Stimulated activated CD4-positive, alpha-beta T cell treated with anti-CD3 and anti-CD28 coated beads, Interleukin-15, amount 100 ng/mL, for 24 hours (primary cell): ENCODE data around the gene UNC119B.
"Not testable (repeated sequence)": the region's sequence is repeated elsewhere in the genome, so short reads cannot be mapped to it uniquely, and the experiment has no call there.

Experiments used
- DNase-seq: peaks from one replicate; pipeline ENCODE4 v3.0.0-alpha.2; 2020

Gene UNC119B

DNA sequence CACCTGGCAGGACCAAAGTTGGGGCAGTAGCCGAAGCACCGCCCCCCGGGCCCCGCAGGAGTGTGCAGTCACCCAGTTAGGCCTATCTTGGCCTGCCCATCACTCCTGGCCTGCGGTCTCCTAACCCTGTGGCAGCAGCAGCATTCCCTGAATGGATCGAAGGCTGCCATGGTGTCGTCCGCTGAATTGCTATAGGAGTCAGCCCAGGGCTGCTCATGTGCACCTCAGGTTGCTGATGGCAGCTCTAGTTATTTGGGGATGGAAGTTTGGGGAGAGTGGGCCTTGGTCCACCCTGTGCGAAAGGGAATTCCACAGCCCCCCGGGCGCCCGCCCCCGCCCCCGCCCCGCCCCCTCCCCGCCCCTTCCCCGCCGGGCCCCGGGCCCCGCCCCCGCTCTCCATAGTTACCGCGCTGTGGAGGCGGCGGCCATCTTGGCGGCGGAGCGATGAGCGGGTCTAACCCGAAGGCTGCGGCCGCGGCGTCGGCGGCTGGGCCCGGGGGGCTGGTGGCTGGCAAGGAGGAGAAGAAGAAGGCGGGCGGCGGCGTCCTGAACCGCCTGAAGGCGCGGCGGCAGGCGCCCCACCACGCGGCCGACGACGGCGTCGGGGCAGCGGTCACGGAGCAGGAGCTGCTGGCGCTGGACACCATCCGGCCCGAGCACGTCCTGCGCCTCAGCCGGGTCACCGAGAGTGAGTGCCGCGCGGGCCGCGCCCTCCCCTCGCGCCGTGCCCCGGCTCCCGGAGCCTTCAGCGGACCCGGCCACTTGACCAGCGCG lies at the start of gene UNC119B:
TSS of gene UNC119B (plus strand) at position 428 of the 774 bp plus-strand sequence. CDS start at position 445, 17 bp downstream.
- DNase-seq = peak; percentile 85

DNA sequence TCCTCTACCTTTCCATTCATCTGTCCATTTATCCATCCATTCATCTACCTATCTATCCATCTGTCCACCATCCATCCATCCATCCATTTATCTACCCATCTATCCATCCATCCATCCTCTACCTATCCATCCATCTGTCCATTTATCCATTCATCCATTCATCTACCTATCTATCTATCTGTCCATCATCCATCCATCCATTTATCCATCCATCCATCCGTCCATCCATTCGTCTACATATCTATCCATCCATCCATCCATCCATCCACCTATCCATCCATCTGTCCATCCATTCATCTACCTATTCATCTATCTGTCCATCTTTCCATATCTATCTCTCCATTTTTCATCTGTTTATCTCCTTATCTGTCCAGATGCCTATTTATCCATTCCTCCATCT lies 48.8 kb upstream of the UNC119B start:
- no peak for DNase-seq

DNA sequence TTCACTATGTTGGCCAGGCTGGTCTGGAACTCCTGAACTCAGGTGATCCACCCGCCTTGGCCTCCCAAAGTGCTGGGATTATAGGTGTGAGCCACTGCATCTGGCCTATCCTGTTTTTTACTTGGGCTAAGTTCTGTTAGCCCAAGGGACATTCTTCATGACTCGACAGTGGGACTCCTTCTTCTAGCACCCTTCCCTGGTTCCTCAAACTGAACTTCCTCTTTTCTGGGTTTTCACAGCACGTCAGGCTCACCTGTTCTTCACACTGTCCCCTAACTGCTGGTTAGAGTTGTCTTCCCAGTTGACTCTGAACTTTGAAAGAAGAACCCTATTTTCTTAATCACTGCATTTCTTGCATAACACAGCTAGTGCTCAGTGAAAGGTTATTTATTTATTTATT lies 47.4 kb upstream of the UNC119B start:
- DNase-seq = no peak

DNA sequence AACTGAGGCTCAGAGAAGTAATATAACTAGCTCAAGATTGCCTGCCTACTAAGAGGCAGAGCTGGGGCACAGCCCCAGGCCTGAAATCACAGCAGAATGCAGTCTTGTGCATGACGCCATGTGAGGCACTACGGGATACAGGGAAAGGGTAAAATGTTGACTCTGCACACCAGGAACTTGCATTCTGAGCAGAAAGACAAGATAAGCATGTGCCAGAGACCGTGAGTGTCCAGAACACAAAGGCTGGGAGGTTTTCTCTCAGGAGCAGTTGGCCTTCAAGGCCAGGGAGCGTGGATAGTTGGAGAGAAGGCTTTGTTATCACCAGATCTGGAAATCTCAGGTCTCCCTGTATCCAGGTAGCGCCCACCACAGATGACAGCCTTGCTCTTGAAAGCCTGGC lies 46.5 kb upstream of the UNC119B start:
- no peak for DNase-seq

DNA sequence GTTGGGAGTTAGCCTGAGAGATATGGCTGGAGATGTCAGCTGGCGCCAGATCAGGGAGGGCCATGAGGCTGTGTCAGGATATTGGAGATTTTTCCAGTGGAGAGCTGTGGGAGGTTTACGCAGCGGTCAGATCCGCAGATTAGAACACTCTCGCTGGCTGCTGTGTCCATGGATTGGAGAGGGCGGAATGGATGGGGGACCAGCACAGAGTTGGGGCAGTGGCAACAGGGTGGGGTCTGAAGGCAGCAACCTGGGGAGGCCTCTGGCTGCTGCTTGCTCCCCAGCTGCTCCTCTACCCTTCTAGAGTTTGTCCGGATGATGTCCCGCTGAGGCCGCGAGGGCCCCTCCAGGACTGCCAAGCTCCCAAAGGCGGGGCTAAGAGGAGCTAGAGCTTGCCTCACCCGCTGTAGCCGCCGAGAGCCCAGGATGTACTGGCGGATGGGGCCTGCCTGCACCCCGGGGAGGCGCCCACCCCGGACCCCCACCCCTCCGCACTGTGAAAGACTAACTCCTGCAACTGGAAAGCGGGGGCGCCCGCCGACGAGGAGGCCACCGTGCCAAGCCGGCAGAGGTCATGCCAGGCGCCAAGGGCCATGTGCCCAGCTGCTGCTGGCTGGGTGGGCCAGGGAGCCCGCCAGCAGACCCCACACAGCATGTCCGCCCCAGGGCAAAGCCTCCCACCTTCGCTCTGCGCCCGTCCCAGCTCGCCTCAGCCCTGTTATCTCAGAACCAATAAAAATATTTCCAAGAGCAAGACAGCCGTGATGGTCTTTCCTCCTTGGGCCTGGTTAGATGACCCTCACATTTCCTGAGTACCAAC lies 43.5 kb upstream of the UNC119B start:
- DNase-seq = no peak

DNA sequence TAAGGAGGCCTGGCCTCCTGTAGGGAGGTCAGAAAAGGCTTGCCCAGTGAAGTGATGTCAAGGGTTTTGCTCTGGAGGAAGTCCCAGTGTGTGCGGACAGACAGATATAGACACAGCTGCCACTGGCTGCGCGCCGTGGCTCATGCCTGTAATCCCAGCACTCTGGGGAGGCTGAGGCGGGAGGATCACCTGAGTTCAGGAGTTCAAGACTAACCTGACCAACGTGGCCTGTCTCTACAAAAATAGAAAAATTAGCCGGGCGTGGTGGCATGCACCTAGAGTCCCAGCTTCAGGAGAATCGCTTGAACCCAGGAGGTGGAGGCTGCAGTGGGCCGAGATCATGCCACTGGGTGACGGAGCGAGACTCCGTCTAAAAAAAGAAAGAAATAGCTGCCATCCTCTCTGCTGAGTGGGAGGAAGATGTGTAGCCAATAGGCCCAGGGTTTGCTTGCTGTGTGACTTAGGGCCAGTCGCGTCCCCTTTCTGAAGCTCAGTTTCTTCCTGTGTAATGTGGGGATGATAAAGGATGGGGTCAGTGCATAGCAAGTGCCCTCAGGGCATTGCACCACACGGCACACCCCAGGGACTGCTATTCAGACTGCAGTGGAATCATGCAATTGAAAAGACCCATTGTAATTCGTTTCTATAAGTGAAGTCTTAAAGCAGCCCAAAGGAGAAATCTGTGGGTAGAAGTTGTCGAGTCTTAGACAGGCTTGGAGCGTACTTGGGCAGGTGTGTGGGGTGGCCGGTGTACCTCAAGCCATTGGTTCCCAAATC lies 42.0 kb upstream of the UNC119B start:
- no peak for DNase-seq

DNA sequence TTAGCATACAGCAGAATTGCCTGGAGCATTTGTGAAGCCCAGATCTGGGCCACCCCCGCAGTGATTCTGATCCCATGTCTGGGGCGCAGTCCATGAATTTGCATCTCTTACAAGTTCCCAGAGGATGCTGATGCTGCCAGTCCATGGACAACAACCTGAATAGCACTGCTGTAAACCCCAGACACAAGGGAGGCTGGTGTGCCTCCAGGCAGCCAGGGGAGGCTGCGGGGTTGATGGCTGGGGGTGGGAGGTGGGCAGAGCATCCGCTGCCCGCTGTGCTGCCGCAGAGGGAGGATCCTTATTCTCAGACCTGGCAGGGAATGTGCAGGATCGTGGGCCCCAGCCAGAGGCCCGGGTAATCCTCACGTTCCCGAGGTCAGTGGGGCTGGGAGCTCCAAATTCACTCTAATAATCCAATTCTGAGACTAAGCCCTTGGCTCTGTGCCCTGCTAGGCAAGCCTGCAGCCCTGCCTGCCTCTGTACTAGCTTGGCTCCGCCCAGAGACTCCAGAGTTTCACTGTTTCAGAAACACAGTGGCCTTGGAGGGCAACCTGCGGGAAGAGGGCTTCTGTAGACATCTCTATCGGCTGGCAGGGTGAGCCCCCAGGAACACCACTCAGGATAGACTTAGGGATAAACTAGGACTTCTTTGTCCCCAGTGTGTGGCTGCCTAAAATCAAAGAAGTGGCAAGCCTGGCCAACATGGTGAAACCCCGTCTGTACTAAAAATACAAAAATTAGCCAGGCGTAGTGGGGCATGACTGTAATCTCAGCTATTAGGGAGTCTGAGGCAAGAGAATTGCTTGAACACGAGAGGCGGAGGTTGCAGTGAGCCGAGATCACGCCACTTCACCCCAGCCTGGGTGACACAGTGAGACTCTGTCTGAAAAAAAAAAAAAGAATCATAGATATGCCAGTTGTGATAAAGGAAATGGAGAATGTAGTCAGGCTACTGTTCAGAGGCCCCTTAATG lies 41.1 kb upstream of the UNC119B start:
- DNase-seq = no peak

DNA sequence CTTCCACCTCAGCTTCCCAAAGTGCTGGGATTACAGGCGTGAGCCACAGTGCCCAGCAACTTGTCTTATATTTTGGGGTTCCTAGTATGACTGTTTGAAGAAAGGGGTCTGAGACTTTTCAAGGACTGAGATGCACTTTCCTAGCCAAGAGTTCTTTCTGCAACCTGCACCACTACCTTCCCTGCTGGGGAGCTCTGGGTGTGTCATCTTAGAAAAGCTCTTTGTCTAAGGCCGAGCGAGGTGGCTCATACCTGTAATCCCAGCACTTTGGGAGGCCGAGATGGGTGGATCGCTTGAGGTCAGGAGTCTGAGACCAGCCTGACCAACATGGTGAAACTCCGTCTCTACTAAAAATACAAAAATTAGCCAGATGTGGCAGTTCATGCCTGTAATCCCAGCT lies 40.0 kb upstream of the UNC119B start:
- not testable (repeated sequence) for DNase-seq

DNA sequence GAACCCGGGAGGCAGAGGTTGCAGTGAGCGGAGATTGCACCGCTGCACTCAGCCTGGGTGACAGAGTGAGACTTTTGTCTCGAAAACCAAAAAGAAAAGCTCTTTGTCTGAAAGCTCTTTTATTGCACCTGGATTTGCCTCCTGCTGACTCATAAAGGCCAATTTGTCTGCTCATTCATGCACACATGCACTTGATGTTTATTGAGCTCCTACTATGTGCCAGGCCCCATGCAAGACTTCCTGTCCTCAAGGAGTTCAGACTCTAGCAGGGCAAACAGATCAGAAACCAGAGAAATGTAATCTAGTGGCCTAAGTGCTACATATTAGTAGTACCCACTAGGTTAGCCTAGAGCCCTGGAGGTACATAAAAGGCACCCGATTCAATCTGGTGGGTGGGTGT lies 39.6 kb upstream of the UNC119B start:
- no peak for DNase-seq

DNA sequence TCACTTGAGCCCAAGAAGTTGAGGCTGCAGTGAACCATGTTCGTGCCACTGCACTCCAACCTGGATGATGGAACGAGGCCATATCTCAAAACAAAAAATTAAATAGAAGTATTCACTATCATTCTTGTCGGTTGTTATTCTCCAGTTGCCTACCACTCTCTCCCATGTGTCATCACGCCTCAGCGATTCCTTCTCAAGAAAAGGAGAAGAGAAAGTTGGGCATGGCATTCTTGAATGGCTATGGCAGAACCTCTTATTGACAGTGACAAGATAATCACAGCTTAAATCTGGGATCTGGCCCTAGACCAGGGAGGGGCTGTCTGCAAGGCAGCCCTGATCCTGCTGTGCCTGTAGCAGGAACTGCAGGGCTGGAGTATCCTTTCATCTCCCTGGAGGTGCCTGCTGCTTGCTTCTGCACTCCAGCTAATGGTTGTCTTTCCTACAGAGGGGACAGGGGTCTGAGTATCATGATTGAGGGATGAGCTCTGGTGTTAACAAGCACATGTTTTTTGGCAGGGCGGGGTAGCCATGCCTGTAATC lies 36.1 kb upstream of the UNC119B start:
- DNase-seq = no peak

DNA sequence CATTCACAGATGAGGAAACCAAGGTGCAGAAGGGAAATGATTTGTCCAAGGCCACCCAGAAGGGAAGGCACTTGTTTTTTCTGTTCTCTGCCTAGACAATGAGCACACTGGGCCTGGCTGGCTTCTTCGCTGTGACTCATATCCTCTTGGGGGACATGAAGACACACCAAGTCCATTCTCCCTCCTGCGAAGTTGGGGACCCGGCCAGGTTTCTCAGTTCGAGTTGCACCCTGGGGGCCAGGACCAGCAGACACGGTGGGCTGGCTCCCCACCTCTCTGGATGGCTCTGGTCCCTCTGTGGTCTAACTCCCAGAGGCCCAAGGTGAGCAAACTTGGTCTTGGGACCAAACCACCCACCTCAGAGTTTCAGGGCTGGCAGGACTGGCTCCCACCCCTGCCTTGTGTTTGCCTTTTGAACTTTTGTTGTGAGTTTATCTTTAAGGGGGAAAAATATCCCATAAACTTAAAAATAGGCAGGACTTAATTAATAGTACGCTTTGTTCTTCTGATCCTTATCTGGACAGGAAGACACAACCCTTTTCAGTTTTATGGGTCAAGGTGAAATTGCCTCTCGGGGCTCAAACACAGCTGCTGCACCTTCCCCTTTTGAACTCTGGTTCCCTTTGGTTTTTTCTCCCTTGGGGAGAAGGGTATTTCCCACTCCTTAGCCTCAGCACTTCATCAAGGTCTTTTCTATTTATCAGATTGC lies 32.3 kb upstream of the UNC119B start:
- DNase-seq = peak; percentile 13

DNA sequence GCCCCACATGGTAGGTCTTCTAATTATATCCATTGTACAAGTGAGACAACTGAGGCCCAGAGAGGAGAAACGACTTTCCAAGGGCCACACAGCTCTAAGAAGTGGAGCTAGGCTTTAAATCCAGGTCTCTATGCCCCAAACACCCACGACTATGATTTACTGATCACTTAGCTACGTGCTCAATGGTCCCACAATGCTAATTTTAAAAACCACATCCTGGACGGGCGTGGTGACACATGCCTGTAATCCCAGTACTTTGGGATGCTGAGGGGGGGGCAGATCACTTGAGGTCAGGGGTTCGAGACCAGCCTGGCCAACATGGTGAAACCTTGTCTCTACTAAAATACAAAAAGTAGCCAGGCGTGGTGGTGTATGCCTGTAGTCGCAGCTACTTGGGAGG lies 31.7 kb upstream of the UNC119B start:
- no peak for DNase-seq

DNA sequence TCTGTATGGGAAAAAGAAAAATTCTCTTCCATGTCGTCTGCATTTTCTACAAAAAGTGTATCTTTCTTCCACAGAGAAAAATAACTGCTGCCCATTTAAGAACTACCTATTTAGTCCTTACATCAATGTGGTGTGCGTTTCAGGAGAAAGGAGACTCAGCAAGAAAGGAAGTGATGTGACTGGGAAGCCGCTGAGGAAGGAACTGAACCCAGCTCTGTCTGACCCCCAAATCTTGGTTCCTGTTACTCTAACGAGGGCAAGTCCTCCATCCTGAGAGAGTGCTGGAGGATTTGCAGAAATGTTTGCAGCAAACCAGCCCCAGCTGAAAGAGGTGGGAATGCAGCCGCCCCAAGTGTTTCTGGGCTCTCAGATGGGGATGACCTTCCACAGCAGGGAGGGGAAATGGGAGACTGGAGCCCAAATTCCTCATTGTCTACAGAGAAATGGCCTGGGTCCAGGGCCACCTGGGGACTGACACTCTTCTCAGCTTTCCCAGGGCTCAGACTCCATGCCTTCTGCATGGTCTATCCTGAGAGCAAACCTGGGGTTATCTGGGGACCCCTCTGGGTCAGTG lies 30.0 kb upstream of the UNC119B start:
- DNase-seq = no peak

DNA sequence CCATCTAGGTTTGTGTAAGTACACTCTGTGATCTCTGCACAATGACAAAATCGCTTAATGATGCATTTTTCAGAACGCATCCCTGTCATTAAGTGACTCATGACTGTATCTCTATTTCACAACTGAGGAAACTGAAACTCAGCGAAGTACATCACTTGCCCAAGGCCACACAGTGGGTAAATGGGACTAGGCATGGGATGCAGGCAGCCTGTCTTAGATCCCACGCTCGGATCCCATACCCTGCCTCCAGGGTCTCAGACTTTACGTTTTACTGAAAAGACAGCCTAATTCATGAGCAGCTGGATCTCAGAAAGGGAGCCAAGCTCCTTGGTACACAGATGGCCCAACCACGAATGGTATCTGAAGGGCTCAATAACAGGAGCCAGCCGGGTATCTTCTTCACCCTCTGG lies 25.7 kb upstream of the UNC119B start:
- DNase-seq = no peak

DNA sequence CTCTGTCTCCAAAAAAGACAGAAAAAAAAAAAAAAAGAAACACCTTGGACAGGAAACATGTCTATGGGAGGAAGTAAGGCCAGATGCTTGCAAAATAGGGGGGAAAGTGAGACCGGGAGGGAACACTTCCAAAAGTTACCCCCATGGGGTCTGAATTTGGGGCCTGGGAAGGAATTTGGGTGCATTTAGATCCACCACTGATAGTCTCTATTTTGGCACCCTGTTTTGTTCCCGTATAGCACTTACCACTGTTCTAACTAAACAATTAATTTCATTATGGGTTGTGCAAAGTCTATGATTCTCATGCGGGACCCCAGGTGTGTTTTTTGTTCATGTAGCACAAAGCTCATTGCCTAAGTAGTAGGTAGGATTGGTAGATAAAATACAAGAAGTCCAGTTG lies 24.7 kb upstream of the UNC119B start:
- no peak for DNase-seq

DNA sequence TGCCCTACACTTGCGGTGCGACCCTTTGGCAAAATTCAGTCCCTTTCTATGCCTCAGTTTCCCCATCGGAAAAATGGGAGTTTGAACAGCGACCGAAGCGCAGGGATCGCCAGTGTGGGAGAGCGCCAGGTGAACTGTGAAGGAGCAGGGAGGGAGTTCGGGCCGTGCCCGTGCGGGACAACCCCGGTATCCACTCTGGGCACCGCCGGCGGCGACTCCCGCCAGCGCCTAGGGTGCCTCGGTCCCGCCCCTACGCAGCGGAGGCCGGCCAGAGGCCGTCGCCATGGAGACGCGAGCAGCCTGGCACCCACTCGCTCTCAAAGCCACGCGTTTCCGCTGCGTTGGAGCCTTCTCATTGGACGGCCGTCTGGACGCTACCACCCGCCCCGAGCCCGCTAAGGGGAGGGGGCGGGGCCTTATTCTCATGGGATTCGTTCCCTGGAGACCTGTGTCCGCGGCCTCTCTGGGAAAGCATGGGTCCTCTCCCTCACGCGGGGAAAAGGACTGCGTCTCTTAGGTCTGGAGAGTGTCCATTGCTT lies 24.0 kb upstream of the UNC119B start:
- DNase-seq = peak; percentile 99

DNA sequence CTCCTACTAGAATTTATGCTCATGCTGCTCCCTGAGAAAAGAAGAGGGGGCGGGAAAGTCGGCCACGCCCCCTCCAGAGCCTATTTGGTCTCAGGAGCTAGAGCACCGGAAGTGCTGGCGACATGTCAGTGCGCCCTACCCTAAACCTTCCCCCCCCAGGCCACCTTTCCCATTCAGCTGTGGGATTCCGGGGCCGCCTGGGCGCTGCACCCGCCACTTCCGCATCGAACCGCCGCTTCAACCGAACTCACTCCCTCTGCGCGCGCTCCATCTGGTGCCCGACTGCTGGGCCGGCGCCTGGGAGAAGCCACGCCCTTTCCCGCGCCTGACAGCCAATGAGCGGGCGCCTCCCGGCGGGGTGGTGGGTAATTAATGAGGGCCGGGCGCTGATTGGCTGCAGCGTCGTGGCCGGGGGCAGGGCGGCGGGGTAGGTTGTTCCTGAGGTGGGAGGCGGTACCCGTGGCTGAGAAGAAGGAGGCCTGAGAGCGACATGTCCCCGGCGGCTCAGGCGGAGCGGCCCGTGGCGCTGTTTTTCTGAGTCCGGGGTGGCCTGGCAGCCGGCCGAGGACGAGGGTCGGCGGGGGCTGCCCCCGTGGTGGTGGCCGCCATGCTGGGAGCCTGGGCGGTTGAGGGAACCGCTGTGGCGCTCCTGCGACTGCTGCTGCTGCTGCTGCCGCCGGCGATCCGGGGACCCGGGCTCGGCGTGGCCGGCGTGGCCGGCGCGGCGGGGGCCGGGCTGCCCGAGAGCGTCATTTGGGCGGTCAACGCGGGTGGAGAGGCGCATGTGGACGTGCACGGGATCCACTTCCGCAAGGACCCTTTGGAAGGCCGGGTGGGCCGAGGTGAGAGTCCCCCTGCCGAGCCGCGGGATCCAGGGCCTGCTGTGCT lies 23.3 kb upstream of the UNC119B start, which contains the start of gene MLEC:
TSS of gene MLEC (plus strand) at position 460 of the 888 bp plus-strand sequence. CDS start at position 608, 148 bp downstream.
- DNase-seq = peak; percentile 99

DNA sequence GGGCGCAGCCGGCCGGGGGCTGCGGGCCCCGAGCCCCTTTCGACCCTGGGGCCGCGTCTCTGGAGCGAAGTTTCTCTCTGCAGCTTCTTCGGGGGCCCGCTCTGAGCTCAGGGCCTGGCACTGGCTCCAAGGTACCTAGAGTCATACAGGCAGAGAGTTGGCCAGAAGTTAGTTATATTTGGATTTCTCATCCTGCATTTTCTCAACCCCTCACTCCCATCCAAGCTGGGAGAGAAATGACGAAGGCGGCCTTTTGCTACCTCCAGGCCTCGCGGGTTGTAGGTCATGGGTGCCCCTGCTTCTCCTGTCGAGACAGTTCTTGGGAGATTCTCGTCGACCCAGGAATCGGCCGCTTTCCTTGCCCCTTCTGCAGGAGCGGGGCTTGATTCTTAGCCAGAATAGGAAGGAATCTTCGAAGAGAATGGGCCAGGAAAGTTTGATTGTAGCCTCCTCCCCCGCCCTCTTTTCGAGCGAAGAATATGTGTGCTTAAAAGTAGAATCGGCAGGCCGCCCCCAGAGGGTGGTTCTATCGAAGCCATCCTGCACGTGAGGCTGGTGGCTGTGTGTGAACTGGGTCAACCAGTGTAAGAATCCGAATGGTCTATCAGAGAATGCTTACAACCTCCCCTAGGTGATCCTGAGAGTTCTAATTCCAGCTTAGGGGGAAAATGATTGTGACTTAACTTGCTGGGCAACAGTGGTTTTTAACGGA lies 22.5 kb upstream of the UNC119B start:
- DNase-seq = peak; percentile 63
